Hepatocyte (in vitro differentiated cells): ENCODE results near the gene PPP1R17. TPM values are rescaled to one million over a fixed set of nuclear protein-coding genes. Genes with fewer than 3 reads are reported as not detected.

Source experiments
- DNase-seq: peaks from one replicate; pipeline ENCODE4 v3.0.0-alpha.2; 2016; ENCODE audit warnings: low spot score
- H2AFZ ChIP-seq: fragments of 200-600 bp; sonication (generic); 2 replicates; pipeline ENCODE4 v1.6.0; 2016; ENCODE audit warnings: antibody characterized with exemption, mild to moderate bottlenecking
- H3K27ac ChIP-seq: fragments of 200-600 bp; sonication (generic); 2 replicates; pipeline ENCODE4 v1.5.1; 2016; ENCODE audit warnings: mild to moderate bottlenecking
- H3K27me3 ChIP-seq: fragments of 200-600 bp; sonication (generic); 2 replicates; pipeline ENCODE4 v1.6.1; 2016
- H3K36me3 ChIP-seq: fragments of 200-600 bp; sonication (generic); replicated peaks from 2 replicates; pipeline ENCODE4 v1.5.1; 2016; ENCODE audit warnings: low read depth; ENCODE audit not compliant: insufficient read depth
- H3K4me1 ChIP-seq: fragments of 200-600 bp; sonication (generic); 2 replicates; pipeline ENCODE4 v1.5.1; 2016; ENCODE audit warnings: mild to moderate bottlenecking, moderate library complexity; ENCODE audit not compliant: insufficient read depth
- H3K4me2 ChIP-seq: fragments of 200-600 bp; sonication (generic); 2 replicates; pipeline ENCODE4 v1.6.0; 2016
- H3K4me3 ChIP-seq: fragments of 200-600 bp; sonication (generic); 2 replicates; pipeline ENCODE4 v1.5.1; 2016; ENCODE audit warnings: mild to moderate bottlenecking
- H3K79me2 ChIP-seq: fragments of 200-600 bp; sonication (generic); 2 replicates; pipeline ENCODE4 v1.6.0; 2017; ENCODE audit warnings: mild to moderate bottlenecking
- H3K9me2 ChIP-seq: fragments of 200-600 bp; sonication (generic); replicated peaks from 2 replicates; pipeline ENCODE4 v1.6.0; 2017; ENCODE audit warnings: mild to moderate bottlenecking; ENCODE audit not compliant: insufficient read depth
- H3K9me3 ChIP-seq: fragments of 200-600 bp; sonication (generic); 2 replicates; pipeline ENCODE4 v1.5.1; 2016; ENCODE audit warnings: low read depth, mild to moderate bottlenecking
- H4K20me1 ChIP-seq: fragments of 200-600 bp; sonication (generic); 2 replicates; pipeline ENCODE4 v1.6.0; 2016; ENCODE audit warnings: mild to moderate bottlenecking; ENCODE audit not compliant: insufficient read depth, poor library complexity, severe bottlenecking
- CTCF ChIP-seq: fragments of 200-600 bp; sonication (generic); IDR thresholded peaks from 2 replicates; pipeline ENCODE4 v1.5.1; 2016; ENCODE audit warnings: antibody characterized with exemption, mild to moderate bottlenecking; ENCODE audit not compliant: poor library complexity
- EZH2 ChIP-seq: fragments of 200-600 bp; sonication (generic); IDR thresholded peaks from 2 replicates; pipeline ENCODE4 v1.6.1; 2016; ENCODE audit warnings: antibody characterized with exemption, mild to moderate bottlenecking, borderline replicate concordance
- EZH2phosphoT487 ChIP-seq: fragments of 200-600 bp; sonication (generic); IDR thresholded peaks from one replicate; pipeline ENCODE4 v1.6.1; 2018; ENCODE audit warnings: antibody characterized with exemption, mild to moderate bottlenecking, low read depth, moderate library complexity; ENCODE audit not compliant: unreplicated experiment, severe bottlenecking
- WGBS: methylation state at CpG from one replicate; pipeline ENCODE4 v1.1.6; 2016; ENCODE audit warnings: low lambda C conversion rate; ENCODE audit errors: missing lambda C conversion rate; 5-methylcytosine and 5-hydroxymethylcytosine counted together
- polyA plus RNA-seq: library from polyadenylated mRNA; unstranded; fragments of >200 nt; fragmentation: Nextera tagmentation; extraction: Ambion mirVana; gene quantifications from 2 replicates; pipeline ENCODE4 v1.2.1, GENCODE V29; 2016
- total RNA-seq: library from RNA; depleted of rRNA; stranded (reverse); fragments of >200 nt; gene quantifications from 2 replicates; pipeline ENCODE4 v1.2.3, GENCODE V29; 2014

The PPP1R17 gene
- total RNA-seq: not detected in 2 replicates
- not detected in 2 replicates for polyA plus RNA-seq

DNA sequence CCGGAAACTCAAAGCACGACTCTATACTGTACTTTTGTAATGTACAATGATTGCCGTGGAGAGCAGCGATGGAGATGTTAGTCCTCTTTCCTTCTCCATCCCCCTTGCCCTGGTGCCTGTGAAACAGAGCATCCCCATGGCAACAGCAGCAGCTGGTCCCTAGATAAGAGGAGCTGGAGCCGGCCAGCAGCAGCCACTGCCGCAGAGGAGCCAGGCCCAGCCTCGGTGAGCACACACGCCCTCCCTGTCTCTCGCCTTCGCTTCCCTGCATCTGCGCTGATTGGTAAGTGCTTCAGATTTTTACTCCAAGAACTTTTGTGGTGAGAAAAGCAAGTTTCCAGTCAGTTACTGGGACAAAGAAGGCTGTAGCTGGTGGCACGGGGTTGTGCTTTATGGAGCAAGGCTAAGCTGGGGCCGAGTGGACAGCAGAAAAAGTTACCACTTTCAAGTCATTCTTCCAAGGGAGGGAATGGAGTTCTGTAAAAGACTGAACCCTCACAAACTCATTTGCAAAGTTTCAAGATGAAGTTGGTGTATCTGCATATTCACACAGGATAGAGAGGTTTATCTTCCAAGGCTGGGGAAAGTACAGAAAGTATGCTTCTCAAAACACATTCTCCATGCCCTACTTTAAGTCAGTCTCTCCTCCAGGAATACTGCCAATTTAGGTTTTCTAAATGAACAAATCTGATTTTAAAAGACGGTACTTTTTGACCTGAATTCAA, at the start of gene PPP1R17:
Gene PPP1R17 (plus strand): TSS at position 192 of the 725 bp plus-strand sequence. CDS start 5,227 bp downstream, outside the sequence.
- no peak for TF ChIP-seq EZH2
- 46% methylated on average over 14 of the region's 14 CpGs for WGBS
- DNase-seq: peak; percentile 11

GRCh38 chr7:31640381-31640780, 46.6 kb upstream of the PPP1R17 start:
- H2AFZ ChIP-seq: no peak overlapping the region
- H3K9me2 ChIP-seq: no peaks in the 10 kb centered on the region
- H3K36me3 ChIP-seq: no peaks in the 10 kb centered on the region
- no peaks in the 10 kb centered on the region for H3K27me3 ChIP-seq
- DNase-seq: no peak
- no peaks in the 10 kb centered on the region for H3K9me3 ChIP-seq
- WGBS: 91% methylated on average over 3 of the region's 3 CpGs
- no peaks in the 10 kb centered on the region for H4K20me1 ChIP-seq
- H3K79me2 ChIP-seq: no peaks in the 10 kb centered on the region
- TF ChIP-seq EZH2phosphoT487 (no peak), EZH2 (no peak), CTCF (no peak)
- no peaks in the 10 kb centered on the region for H3K4me1 ChIP-seq
- no peak overlapping the region for H3K27ac ChIP-seq
- H3K4me3 ChIP-seq: no peak overlapping the region
- H3K4me2 ChIP-seq: no peak overlapping the region

More for the DNA sequence above, at the start of gene PPP1R17:
- Histone ChIP-seq H3K4me3 (no peak within 1 kb of the TSS), H2AFZ (no peak within 1 kb of the TSS), H3K27me3 (peaks cover 12% of the 10 kb centered on the region), H3K4me1 (no peaks in the 10 kb centered on the region), H3K36me3 (no peaks in the 10 kb centered on the region), H4K20me1 (no peaks in the 10 kb centered on the region), H3K9me2 (no peaks in the 10 kb centered on the region), H3K79me2 (no peaks in the 10 kb centered on the region), H3K27ac (no peak within 1 kb of the TSS), H3K4me2 (no peak within 1 kb of the TSS), H3K9me3 (no peaks in the 10 kb centered on the region)

GRCh38 chr7:31642681-31643115, 44.3 kb upstream of the PPP1R17 start:
- TF ChIP-seq CTCF (no peak), EZH2phosphoT487 (no peak), EZH2 (no peak)
- Histone ChIP-seq H3K27me3 (no peaks in the 10 kb centered on the region), H3K4me3 (no peak overlapping the region), H3K27ac (no peak overlapping the region), H3K4me1 (no peaks in the 10 kb centered on the region), H4K20me1 (no peaks in the 10 kb centered on the region), H3K36me3 (no peaks in the 10 kb centered on the region), H3K4me2 (no peak overlapping the region), H2AFZ (no peak overlapping the region), H3K79me2 (no peaks in the 10 kb centered on the region), H3K9me3 (no peaks in the 10 kb centered on the region), H3K9me2 (no peaks in the 10 kb centered on the region)
- DNase-seq: no peak
- 82% methylated on average over 5 of the region's 5 CpGs for WGBS

- Histone ChIP-seq H3K79me2 (no peaks in the 10 kb centered on the region), H2AFZ (no peak overlapping the region), H3K4me2 (no peak overlapping the region), H3K4me1 (no peaks in the 10 kb centered on the region), H3K27ac (no peak overlapping the region), H3K36me3 (no peaks in the 10 kb centered on the region), H4K20me1 (no peaks in the 10 kb centered on the region), H3K27me3 (no peaks in the 10 kb centered on the region), H3K9me3 (no peaks in the 10 kb centered on the region), H3K4me3 (no peak overlapping the region), H3K9me2 (no peaks in the 10 kb centered on the region)
- DNase-seq: no peak
- TF ChIP-seq EZH2 (no peak), CTCF (no peak), EZH2phosphoT487 (no peak)
- WGBS: 91% methylated on average over 4 of the region's 4 CpGs
Observed at GRCh38 chr7:31646942-31647341, 40.1 kb upstream of the PPP1R17 start.
